OCI-LY3 (cell line): ENCODE measurements around the gene PPP2R5C.

Source experiments
- H2AFZ ChIP-seq: fragments of 200-600, 300-600 bp; shearing (Covaris generic); 2 replicates; pipeline ENCODE4 v1.6.0; 2014; ENCODE audit warnings: antibody characterized with exemption, low read depth, low read length
- H3K27ac ChIP-seq: fragments of 200-600, 300-600 bp; sonication (generic); 2 replicates; pipeline ENCODE4 v1.5.1; 2014; ENCODE audit warnings: mild to moderate bottlenecking, low read length, moderate library complexity, mixed read lengths
- H3K27me3 ChIP-seq: fragments of 200-600, 300-600 bp; sonication (generic); 2 replicates; pipeline ENCODE4 v1.6.1; 2014; ENCODE audit warnings: low read depth, low read length, mixed read lengths
- H3K36me3 ChIP-seq: fragments of 200-600, 300-600 bp; sonication (generic); replicated peaks from 2 replicates; pipeline ENCODE3; 2014; ENCODE audit warnings: low read depth, low read length, mixed read lengths
- H3K4me1 ChIP-seq: fragments of 300-600, 200-600 bp; sonication (generic); 2 replicates; pipeline ENCODE4 v1.6.1; 2014; ENCODE audit warnings: low read length, mixed read lengths
- H3K4me2 ChIP-seq: fragments of 200-600, 300-600 bp; sonication (generic); 2 replicates; pipeline ENCODE4 v1.6.1; 2014; ENCODE audit warnings: low read length, mixed read lengths
- H3K4me3 ChIP-seq: fragments of 300-600, 200-600 bp; sonication (generic); 2 replicates; pipeline ENCODE4 v1.5.1; 2014; ENCODE audit warnings: antibody characterized with exemption, mild to moderate bottlenecking, low read length, moderate library complexity
- H3K79me2 ChIP-seq: fragments of 300-600, 200-600 bp; shearing (Covaris generic); 2 replicates; pipeline ENCODE4 v1.6.1; 2014; ENCODE audit warnings: mild to moderate bottlenecking, low read length, mixed read lengths
- H3K9ac ChIP-seq: fragments of 300-600, 200-600 bp; shearing (Covaris generic); 2 replicates; pipeline ENCODE4 v1.6.0; 2014; ENCODE audit warnings: mild to moderate bottlenecking, low read length, moderate library complexity
- H3K9me3 ChIP-seq: fragments of 200-600, 300-600 bp; shearing (Covaris generic); 2 replicates; pipeline ENCODE4 v1.6.1; 2014; ENCODE audit warnings: low read length, mixed read lengths; ENCODE audit not compliant: insufficient read depth
- H4K20me1 ChIP-seq: fragments of 200-600, 300-600 bp; sonication (generic); 2 replicates; pipeline ENCODE4 v1.6.1; 2016; ENCODE audit warnings: low read length, mixed read lengths; ENCODE audit not compliant: insufficient read depth
- CTCF ChIP-seq: fragments of 200-600, 300-600 bp; sonication (generic); IDR thresholded peaks from 2 replicates; pipeline ENCODE4 v1.5.1; 2014; ENCODE audit warnings: antibody characterized with exemption, low read length, low read depth
- EZH2phosphoT487 ChIP-seq: fragments of 200-600 bp; shearing (Covaris generic); IDR thresholded peaks from 2 replicates; pipeline ENCODE4 v1.6.1; 2018; ENCODE audit warnings: antibody characterized with exemption, mixed run types, low read depth

Gene PPP2R5C

GRCh38 chr14:101916816-101917412 lies 155.4 kb downstream of the PPP2R5C start:
- H4K20me1 ChIP-seq, result no peaks in the 10 kb centered on the region
- TF ChIP-seq EZH2phosphoT487, result no peak
- no peak for TF ChIP-seq CTCF
- H3K27me3 ChIP-seq, result no peaks in the 10 kb centered on the region
- H3K4me1 ChIP-seq, result peaks cover 9% of the 10 kb centered on the region
- H3K9ac ChIP-seq, result no peak overlapping the region
- no peak overlapping the region for H3K27ac ChIP-seq
- no peak overlapping the region for H2AFZ ChIP-seq
- no peak overlapping the region for H3K4me3 ChIP-seq
- H3K36me3 ChIP-seq, result peaks cover 14% of the 10 kb centered on the region
- H3K79me2 ChIP-seq, result no peaks in the 10 kb centered on the region
- no peak overlapping the region for H3K4me2 ChIP-seq
- no peaks in the 10 kb centered on the region for H3K9me3 ChIP-seq

GRCh38 chr14:101917413-101918017 lies 156.0 kb downstream of the PPP2R5C start:
- Histone ChIP-seq H3K36me3 (peaks cover 14% of the 10 kb centered on the region), H3K4me1 (peaks cover 9% of the 10 kb centered on the region), H3K79me2 (no peaks in the 10 kb centered on the region), H3K27ac (0 out of 2 replicates have a peak overlapping the region, but pooled peaks have one; percentile 24), H3K9me3 (no peaks in the 10 kb centered on the region), H2AFZ (no peak overlapping the region), H3K27me3 (no peaks in the 10 kb centered on the region), H3K4me2 (peak overlapping the region; percentile 54), H3K4me3 (peak overlapping the region; percentile 22; the same call in 1 of the 2 replicates), H4K20me1 (no peaks in the 10 kb centered on the region), H3K9ac (no peak overlapping the region)
- TF ChIP-seq CTCF, result no peak
- no peak for TF ChIP-seq EZH2phosphoT487

GRCh38 chr14:101918065-101918989 lies 156.8 kb downstream of the PPP2R5C start:
- Histone ChIP-seq H4K20me1 (no peaks in the 10 kb centered on the region), H3K27me3 (no peaks in the 10 kb centered on the region), H3K4me2 (peak overlapping the region; percentile 54), H3K9ac (0 out of 2 replicates have a peak overlapping the region, but pooled peaks have one; percentile 35), H3K36me3 (peaks cover 14% of the 10 kb centered on the region), H3K79me2 (no peaks in the 10 kb centered on the region), H3K4me1 (peaks cover 9% of the 10 kb centered on the region), H3K9me3 (no peaks in the 10 kb centered on the region), H2AFZ (no peak overlapping the region), H3K4me3 (peak overlapping the region; percentile 22; the same call in 1 of the 2 replicates), H3K27ac (0 out of 2 replicates have a peak overlapping the region, but pooled peaks have one; percentile 24)
- TF ChIP-seq EZH2phosphoT487, result no peak
- TF ChIP-seq CTCF, result no peak

- Histone ChIP-seq H4K20me1 (no peaks in the 10 kb centered on the region), H2AFZ (no peak overlapping the region), H3K27me3 (no peaks in the 10 kb centered on the region), H3K4me2 (no peak overlapping the region), H3K79me2 (no peaks in the 10 kb centered on the region), H3K4me3 (no peak overlapping the region), H3K9me3 (no peaks in the 10 kb centered on the region), H3K27ac (no peak overlapping the region), H3K4me1 (peaks cover 9% of the 10 kb centered on the region), H3K9ac (no peak overlapping the region), H3K36me3 (peaks cover 3% of the 10 kb centered on the region)
- TF ChIP-seq CTCF (no peak), EZH2phosphoT487 (no peak)
Measured at GRCh38 chr14:101920271-101920670, 158.8 kb downstream of the PPP2R5C start.
